Keratinocyte (primary cell): Measurements from ENCODE around the gene CLRN3.

Experiments used
- EZH2 ChIP-seq: IDR thresholded peaks from one replicate; pipeline ENCODE4 v1.6.1; 2012; ENCODE audit warnings: inconsistent platforms, mild to moderate bottlenecking, low read length, moderate library complexity
- TF ChIP-seq, protein P1 (sequence below), 3 experiments: IDR thresholded peaks in 1 of 3; conservative IDR thresholded peaks in 1 of 3; optimal IDR thresholded peaks in 1 of 3; 2 replicates in 2 of 3; 3 replicates in 1 of 3; pipeline versions ENCODE3 to v1.5.1; 2011; ENCODE audit warnings: low read length in 3 of 3, mild to moderate bottlenecking in 3 of 3, moderate library complexity in 2 of 3, control low read depth in 1 of 3, inconsistent platforms in 1 of 3; ENCODE audit not compliant: insufficient read depth in 2 of 3; ENCODE audit errors: extremely low read depth in 1 of 3

DNA sequence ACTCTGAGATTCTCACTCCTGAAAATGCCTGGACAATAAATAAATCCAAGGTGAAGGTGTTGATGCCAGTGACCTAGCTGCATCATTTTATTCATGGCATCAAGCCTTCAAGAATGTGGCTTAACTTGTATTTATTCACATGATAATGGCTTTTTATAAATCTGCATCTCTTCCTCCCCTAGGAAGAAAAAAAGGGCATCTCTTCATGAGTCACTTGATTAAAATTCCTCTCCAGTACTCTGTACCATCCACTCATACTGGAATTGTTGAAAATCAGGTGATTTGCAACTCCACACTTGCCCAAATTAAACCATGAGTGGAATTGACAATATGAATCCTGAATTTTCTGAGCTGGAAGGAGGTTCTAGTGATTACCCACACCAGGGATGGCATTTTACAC is 44.3 kb upstream of the CLRN3 start:
- TF ChIP-seq, protein P1, sequence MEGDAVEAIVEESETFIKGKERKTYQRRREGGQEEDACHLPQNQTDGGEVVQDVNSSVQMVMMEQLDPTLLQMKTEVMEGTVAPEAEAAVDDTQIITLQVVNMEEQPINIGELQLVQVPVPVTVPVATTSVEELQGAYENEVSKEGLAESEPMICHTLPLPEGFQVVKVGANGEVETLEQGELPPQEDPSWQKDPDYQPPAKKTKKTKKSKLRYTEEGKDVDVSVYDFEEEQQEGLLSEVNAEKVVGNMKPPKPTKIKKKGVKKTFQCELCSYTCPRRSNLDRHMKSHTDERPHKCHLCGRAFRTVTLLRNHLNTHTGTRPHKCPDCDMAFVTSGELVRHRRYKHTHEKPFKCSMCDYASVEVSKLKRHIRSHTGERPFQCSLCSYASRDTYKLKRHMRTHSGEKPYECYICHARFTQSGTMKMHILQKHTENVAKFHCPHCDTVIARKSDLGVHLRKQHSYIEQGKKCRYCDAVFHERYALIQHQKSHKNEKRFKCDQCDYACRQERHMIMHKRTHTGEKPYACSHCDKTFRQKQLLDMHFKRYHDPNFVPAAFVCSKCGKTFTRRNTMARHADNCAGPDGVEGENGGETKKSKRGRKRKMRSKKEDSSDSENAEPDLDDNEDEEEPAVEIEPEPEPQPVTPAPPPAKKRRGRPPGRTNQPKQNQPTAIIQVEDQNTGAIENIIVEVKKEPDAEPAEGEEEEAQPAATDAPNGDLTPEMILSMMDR (optimal IDR thresholded peaks at IDR 0.05 in 1 of 3, IDR thresholded peaks at IDR 0.05 in 1 of 3, conservative IDR thresholded peaks at IDR 0.05 in 1 of 3; ENCODE audit: extremely low read depth in 1 of 3, insufficient read depth in 2 of 3, low read length in 3 of 3): no peak
- no peak for TF ChIP-seq EZH2
